HG03432 (cell line): Measurements from ENCODE around the gene SETBP1.

Experiments used
- ATAC-seq: cut with Tn5 transposase; IDR thresholded peaks from one replicate; pipeline ENCODE4 v1.9.1; 2021; ENCODE audit warnings: mild to moderate bottlenecking, moderate library complexity; ENCODE audit not compliant: unreplicated experiment

The SETBP1 gene

DNA sequence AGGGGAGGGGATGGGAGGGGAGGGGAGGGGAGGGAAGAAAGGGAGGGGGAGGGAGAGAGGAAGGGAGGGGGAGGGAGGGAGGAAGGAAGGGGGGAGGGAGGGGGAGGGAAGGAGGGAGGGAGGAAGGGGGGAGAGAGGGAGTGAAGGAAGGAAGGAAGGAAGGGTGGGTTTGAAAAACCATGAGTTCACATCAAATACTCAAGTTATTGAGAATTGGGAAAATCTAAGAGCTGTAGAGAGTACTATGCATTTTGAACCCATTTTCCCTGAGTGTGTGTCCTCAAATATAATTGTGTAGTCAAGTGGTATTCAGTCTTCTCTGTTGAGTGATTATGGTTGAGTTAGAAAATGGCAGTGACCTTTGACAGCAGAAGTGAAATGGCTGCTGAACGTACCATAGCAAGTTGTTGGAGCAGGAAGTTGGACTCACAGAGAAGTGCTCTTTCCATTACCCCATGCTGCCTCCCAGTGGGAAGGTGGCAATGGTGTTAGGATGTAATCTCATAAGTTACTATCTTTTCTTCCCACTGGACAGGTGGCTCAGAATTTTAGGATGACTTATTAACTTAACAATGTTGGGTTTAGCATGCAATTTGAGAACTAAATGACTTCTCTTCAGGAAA, 214.6 kb downstream of the SETBP1 start:
- peak; percentile 79 for ATAC-seq

DNA sequence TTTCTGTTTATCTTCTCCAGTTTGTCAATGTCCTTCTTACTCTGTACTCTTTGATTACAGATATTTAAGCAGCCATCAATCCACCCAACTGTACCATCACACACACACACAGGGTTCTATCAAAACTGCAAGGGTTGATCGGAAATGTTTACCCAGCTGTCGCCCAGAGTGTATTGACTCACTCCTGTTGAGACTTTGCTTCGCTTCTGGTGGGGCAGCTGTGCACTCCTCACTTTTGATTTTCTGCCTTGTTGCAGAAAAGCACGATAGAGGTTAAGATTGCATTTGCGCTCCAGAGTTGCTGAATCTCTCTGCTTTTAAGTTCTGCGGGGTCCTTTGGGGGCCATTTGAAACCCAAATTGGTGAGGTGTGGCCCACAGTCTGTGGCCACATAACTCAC, 216.2 kb downstream of the SETBP1 start:
- no peak for ATAC-seq

DNA sequence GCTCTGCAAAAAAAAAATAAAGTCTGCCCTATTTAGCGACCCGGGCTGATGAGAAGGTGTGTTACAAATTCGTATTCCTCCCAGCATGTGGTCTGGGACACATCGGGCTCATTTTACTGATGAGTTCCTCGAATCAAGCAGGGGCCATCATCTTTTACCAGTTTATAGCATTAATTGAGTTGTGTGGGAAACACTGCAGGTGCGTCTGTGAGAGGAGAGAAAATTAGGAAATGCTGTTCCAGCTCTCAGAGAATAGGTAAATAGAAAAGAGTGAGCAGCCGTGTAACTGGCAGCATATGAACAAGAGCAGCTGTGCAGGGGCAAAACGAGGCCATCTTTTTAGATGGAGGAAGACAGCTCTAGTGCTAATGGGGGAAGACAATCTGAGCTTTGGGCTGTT, 216.7 kb downstream of the SETBP1 start:
- no peak for ATAC-seq

DNA sequence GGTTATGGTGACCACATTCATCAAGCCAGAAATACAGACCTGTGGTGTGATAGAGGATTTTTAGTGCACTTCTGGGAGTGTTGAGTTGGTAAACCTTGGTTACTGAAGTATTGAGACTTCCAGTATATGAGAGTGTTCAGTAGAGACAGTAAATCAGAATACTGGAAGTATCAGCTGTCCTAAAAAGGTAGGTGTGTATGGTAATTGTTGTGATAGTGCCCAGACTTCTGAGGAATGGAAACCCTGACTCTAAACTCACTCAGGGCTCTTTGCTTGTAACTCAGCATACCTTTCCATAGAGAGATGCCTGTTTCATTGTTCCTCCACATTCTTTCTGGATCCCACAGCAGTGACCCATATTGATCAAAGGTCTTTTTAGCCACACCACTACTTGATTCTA, 217.1 kb downstream of the SETBP1 start:
- ATAC-seq, result no peak

DNA sequence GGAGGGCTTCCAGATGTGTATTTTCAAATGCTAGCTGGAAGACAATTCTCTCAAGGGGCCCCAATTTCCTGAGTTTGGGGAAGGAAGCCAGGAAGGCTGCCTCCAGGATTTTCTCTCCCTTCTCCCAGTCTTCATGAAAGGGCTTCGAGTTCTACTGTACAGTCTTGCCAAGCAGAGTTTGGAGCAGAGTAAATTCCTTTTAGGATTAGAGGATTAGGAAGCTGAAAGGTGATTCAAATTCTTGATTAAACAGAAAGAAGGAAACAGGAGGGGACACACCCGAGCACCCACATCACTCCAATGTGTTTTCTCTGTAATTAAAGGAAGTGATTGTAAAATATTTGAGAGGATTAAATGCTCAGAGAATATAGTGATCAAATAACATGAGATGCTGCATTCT, 217.8 kb downstream of the SETBP1 start:
- ATAC-seq, result no peak

DNA sequence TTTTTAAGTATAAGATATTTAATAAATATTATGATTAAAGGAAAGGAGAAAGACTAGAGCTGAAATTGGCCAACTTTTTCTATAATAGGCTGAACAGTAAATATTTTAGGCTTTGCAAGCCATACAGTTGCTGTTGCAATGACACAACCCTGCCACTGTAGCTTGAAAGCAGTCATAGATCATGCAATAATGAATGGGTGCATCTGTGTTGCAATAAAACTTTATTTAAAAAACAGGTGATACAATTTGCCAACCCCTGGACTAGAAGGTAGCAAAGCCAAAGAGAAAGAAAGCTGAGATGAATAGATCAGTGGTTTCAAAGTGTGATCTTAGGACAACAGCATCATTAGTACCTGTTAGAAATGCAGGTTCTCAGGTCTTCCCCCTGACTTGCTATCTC, 219.1 kb downstream of the SETBP1 start:
- no peak for ATAC-seq

DNA sequence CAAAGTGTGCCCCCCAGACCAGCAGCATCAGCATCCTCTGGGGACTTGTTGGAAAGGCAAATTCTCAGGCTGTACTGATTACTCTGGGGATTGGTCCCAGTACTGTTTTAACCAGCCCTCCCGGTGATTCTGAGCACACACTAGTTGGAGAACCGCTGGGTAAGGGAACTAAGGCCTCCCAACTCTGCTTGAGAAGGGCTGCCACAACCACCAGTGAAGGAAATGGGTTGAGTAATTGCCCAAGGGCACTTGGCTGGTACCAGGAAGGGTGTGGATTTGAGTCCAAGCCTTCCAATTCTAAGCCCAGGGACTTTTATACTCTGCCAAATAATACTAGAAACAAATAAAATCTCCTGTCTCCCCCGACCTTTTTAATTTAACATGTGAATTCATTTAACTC, 219.9 kb downstream of the SETBP1 start:
- ATAC-seq, result no peak

DNA sequence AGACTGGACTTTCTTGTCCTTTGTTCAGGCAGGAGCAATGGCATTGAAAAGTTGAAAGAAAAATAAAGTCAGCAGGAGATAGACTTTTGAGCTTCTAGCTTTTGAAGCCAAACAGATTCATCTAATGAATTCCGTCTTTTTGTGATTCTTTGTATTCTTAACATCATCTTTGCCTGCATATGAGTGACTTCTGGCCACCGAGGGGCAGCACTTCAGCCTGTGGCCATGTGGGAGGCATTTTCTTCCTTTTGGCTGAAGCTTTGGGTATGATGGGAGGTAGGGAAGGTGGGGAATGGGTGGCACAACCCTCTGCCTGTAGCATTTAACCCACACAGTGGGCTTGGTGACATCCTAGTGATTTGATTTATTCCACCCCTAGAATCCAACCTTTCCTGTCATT, 220.6 kb downstream of the SETBP1 start:
- ATAC-seq, result no peak

DNA sequence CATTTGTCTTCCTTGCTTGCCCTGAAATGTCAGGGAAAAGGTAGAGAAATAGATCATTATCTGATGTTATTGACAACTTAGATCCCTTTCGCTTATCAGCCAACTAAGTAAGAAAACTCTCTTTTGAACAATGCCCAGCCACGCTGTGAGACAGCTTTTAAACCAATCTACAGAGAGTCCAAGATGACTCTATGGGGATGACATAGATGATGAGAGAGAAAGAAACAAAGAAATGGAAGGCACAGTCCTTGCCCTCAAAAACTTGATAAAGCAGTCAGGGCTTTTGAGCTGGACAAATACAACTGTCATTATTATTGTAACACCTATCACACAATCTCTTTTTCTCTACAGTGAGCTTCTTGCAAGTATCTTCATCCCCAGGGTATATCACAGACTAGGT, 222.6 kb downstream of the SETBP1 start:
- no peak for ATAC-seq

DNA sequence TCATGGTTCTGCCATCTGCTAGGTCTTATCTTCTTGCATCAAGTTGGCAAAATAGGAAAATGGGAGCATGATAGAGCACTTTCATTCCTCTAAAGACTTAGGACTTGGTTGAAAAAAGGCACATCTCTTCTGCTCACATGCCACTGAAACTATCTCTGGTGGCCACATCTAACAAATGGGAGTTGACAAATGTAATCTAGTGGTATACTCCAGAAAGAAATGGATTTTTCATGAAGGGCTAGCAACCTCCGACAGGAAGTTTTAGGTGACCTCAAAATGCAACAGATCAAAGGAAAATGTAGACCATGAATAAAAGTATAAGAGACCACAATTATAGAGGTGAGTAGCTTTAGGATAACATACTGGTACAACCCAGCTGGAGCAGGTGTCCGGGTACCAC, 224.1 kb downstream of the SETBP1 start:
- no peak for ATAC-seq

DNA sequence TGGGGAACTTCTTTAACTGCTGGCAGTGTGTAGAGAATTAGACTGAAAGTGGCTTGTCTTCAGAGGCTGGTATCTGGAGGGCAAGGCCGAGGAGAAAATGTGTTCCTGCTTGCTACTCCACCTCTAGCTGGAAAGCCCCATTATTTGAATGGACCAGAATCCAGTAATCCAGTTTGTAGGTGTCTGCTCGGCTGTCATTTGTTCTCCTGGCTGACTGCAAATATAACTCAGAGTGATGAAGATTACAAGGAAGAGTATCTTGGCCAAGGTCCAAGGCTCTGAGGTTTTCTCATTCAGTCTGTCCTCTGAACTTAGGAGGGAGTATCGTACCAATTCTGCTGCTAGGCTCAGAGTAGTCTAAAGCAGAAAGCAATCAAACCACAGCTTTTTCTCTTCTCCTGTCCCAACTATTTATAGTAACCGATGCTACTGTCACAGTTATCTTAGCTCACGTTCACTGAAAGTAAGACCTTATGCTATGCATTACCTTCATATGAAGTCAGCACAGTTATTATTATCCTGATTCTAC, 228.6 kb downstream of the SETBP1 start:
- peak; percentile 91 for ATAC-seq

DNA sequence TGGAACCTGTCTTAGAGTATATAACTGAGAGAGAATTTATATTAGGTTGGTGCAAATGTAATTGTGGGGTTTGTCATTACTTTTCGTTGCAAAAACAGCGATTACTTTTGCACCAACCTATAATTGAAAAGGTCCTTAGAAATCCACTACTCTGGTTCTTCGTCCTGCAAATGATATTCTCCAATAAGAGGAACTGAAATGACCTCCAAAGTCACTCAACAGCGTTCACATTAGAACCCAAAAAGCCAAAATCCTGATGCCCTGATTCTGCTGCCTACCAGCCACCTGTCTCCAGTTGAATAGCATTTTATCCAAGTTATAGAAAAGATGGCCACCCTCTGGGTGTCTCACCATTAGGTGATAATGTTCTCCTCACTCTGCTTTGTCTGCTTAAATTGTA, 230.6 kb downstream of the SETBP1 start:
- no peak for ATAC-seq

DNA sequence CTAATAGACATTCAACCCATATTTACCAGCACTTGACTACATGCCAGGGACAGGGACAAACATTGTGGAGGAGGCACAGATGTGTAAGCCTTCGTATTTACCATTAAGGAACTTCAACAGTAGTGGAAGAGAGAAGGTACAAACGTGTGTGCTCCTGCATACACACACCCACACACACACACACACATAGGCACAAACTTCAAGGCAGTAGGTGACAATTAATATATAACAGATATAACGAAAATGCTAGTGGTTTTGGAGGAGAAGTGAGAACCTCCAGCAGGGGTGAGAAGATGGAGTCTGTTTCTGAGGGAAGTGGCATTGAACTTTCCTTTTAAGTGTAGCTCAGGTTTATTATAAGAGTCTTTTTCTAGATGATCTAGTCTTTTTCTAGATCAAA, 231.1 kb downstream of the SETBP1 start:
- ATAC-seq, result no peak

DNA sequence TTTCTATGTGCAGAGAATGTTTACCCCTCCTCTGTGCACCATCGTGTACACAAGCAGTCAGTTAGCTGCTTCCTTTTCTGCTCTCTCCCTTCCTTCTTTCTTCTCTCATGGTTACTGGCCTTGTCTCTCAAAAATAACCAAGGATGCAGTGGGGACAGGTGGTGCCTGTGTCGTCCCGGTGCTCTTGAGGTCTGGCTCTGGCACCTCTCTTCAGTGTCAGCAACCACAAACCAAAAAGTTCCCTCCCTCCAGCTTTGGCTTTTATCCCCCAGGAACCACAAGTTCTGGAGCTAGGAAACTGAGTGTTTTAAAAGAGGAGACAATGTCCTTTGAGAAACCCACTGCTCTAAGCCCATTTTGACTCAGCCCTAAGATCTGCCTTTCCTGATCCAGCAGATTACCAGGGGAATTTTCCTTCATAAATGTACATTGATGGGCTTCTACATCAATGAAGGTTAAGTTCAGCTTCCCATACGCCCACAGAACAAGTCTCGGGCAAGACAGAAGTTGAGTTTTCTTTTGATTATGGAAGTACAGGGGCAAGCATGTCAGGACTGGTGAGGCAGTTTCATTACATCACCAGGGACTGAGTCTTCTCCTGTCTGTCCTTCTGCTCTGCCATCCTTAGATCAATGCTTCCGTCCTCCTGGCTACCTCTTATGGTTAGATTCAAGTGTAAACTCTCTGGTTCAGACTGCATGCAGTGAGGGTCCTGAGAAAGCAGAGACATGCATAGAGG, 232.2 kb downstream of the SETBP1 start:
- ATAC-seq, result no peak

DNA sequence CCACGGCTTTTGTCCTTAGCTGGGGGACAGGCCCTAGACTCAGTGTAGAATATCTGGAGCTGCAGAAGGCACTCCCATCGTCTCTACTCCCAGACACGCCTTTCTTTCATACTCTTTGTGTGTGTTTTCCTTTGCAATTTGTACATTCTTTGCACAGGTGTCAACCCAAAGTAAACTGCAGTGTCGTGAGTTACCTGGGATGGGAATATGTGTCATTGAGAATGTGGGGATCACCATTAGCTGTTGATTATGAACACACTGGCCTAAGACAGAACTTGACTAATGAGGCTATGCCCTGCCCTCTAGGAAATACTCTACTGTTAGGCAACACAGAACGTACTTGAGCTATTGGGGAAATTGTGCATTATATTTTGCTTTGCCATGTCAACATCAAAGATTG, 233.3 kb downstream of the SETBP1 start:
- ATAC-seq, result no peak

DNA sequence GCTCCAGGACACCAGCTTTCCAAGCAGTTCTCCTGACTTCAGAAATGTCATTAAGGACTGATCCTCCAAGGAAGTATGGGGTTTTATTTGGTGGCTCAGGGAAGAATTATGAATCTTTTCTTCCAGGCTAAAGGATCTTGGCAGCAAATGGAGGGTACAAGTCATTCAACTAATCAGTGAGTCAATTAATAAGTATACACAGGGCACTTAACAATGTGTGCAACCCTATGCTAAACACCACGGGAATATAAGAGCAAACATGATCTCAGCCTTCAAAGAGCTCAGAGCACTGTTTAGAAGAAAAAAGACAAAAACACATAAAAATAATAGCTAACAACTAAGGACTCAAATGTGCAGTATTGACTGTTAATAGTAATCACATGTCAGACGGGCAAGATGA, 234.5 kb downstream of the SETBP1 start:
- no peak for ATAC-seq

DNA sequence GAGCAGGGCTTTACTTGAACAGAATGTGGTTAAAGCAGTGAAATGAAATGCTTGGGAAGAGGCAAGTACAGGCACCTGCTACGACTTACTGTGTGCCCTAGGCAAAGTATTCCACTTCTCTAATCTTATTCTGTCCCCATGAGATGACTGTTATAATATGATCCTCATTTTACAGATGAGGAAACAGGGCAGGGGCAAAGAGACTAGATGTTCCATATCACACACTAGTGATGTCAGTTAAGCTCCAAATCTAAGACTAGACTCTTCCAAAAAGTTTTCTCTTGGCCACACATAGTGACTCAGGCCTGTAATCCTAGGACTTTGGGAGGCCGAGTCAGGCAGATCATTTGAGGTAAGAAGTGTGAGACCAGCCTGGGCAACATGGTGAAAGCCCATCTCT, 235.0 kb downstream of the SETBP1 start:
- ATAC-seq, result no peak

DNA sequence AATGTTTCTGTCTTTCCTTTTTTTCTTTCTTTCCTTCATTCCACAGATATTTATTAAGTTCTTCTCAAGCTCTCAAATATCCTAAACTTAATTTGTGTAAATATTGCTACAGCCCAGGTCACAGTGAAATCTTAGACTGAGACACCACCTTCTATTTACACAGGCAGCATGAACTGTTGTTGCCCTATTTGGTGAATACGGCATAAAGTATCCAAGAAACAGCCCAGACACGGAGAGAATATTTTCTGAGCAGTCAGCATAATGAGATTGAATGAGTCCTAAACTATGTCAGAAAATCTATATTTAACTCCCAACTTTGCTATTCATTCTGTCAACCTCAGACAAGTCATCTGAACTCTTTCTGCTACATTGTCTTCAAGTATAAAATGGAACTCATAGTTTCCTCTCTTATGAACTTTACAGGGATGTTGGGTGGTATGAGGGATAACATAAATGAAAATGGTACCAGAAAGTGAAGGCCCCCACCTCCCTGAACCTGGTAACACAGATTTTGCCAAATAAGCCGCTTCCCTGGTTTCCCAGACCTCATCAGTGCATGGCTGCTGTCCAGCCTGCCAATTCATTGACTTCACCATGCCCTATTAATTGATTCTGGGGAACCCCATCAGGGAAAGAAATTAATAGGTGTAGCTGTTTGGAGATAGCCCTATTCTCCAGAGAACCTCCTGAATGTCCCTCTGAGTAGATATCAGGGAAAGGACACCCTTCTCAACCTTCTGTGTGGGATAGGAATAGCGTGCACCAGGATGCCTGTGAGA, 235.9 kb downstream of the SETBP1 start:
- no peak for ATAC-seq

DNA sequence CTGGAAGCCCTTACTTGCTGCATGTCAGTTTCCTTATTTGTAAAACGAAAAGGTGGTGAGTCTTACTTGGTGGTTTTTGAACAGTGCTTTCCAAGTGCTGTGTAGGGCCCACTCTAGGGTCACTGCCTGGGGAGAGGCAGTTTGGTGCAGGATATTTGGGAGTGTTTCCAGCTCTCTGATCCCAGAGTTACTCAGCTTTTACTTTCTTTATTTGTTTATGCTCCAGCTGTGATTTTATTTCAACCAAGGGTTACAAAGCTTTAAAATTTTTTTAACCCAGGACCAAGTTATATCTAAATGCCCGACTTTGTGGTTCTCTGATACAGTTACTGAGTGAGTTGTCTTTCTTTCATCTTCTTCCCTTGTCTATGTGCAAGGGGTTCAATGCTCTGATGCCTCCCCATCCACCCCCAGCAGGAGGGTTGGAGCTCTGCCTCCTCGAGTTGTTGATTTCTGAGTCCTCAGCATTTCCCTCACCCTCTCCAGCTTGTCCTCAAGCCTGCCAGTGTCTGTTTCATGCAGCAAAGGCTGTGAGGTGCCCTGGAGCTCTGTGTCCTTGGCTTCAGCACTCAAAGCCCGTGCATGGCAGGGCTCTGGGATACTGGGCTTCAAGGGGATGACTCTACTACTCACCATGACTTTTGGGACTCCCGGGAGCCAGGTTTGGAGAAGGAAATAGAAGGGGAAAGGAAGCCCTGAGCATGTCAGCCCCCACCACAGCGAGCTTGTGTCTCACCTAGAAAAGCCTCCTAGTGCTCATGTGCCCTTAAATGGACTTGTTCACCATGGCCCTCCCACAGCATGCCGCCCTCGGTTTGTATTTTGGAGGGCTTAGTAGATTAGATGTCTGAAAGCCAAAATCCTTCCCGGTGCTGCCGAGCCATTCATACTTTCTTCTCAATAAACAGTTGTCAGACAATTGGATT, 236.8 kb downstream of the SETBP1 start:
- ATAC-seq, result no peak

DNA sequence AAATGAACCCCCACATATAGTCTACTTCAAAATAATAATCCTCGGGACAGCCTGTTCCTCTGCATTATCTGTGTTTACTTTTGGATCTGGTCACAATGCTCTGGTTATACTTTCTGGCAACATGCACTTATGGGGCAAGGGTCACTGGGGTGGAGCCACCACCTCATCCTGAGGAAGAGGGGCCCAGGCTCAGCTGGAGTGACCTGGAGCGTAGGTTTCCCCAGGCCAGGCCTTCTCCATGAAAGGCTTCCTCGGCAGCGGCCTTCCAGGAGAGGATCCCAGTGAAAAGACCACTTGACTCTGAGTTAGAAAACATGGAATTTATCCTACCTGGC, 237.4 kb downstream of the SETBP1 start:
- ATAC-seq, result no peak

DNA sequence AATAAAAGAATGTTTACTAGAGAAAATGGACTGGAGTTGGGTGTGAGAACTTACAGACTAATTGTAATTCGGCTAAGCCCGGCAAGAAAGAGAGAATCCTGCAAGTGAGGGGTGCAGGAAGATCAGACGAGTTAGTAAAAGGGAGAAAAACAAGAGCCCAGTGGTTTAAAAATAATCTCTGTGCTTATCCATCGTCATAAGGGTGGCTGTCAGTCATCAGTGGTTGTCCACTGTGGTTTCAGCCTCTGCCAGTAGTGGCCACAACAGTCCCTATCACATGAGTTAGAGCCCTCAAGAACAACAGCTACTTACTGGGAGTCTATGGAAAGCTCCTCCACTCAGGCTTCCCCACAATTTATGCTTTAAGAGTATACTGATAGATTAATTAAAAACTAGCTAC, 239.8 kb downstream of the SETBP1 start:
- no peak for ATAC-seq
